Activated CD8-positive, alpha-beta T cell treated with anti-CD3 and anti-CD28 coated beads, Interleukin-2, amount 10 ng/mL, durations not matched to agents 7 days and 5 days (primary cell): ENCODE data around the gene AFF3. TPM values are rescaled to one million over a fixed set of nuclear protein-coding genes. Genes with fewer than 3 reads are reported as not detected.

ENCODE experiments used
- ATAC-seq: fragments of 150-1000 bp; cut with Tn5 transposase; one replicate; pipeline ENCODE4 v1.10.0; 2021; ENCODE audit warnings: moderate library complexity
- CTCF ChIA-PET: fragments of 350-600 bp; sonication (Branson Sonifier 250); formaldehyde crosslinking; loops from one replicate; lab custom pipeline; 2021; ENCODE audit warnings: antibody characterized with exemption; lab: Charles Lee
- POLR2A ChIA-PET: fragments of 350-600 bp; sonication (Branson Sonifier 250); formaldehyde crosslinking; loops from one replicate; lab custom pipeline; 2021; ENCODE audit warnings: antibody characterized with exemption; lab: Charles Lee
- DNase-seq: peaks from one replicate; pipeline ENCODE4 v3.0.0-alpha.2; 2020
- H3K27ac Mint-ChIP-seq: one replicate; pipeline ENCODE4 v1.8.0; 2021; ENCODE audit warnings: mild to moderate bottlenecking, mixed read lengths
- H3K27me3 Mint-ChIP-seq: one replicate; pipeline ENCODE4 v1.8.0; 2021; ENCODE audit warnings: low read depth, mixed read lengths
- H3K36me3 Mint-ChIP-seq: one replicate; pipeline ENCODE4 v1.8.0; 2021; ENCODE audit warnings: low read depth, mixed read lengths
- H3K4me1 Mint-ChIP-seq: one replicate; pipeline ENCODE4 v1.8.0; 2021; ENCODE audit warnings: low read depth, mixed read lengths
- H3K4me3 Mint-ChIP-seq: one replicate; pipeline ENCODE4 v1.8.0; 2021; ENCODE audit warnings: mild to moderate bottlenecking, mixed read lengths
- H3K9me3 Mint-ChIP-seq: one replicate; pipeline ENCODE4 v1.8.0; 2022; ENCODE audit warnings: mixed read lengths; ENCODE audit not compliant: insufficient read depth
- total RNA-seq, 2 experiments: library from RNA; stranded (reverse); gene quantifications; one replicate each; pipeline ENCODE4 v1.2.3, GENCODE V29; 2021

Gene AFF3
- total RNA-seq, 2 experiments from 2014 or later = 7.1 to 7.9 TPM

GRCh38 chr2:100145893-100146656 lies 3.7 kb upstream of the AFF3 start:
- peaks cover 6% of the 10 kb centered on the region for H3K27me3 Mint-ChIP-seq
- no peak overlapping the region for H3K27ac Mint-ChIP-seq
- ATAC-seq (no peak), DNase-seq (no peak)
- H3K36me3 Mint-ChIP-seq = peaks cover 2% of the 10 kb centered on the region
- no peak overlapping the region for H3K4me3 Mint-ChIP-seq
- H3K4me1 Mint-ChIP-seq = peaks cover 38% of the 10 kb centered on the region
- ChIA-PET POLR2A (no interaction called here), CTCF (no interaction called here)
- H3K9me3 Mint-ChIP-seq = no peaks in the 10 kb centered on the region

DNA sequence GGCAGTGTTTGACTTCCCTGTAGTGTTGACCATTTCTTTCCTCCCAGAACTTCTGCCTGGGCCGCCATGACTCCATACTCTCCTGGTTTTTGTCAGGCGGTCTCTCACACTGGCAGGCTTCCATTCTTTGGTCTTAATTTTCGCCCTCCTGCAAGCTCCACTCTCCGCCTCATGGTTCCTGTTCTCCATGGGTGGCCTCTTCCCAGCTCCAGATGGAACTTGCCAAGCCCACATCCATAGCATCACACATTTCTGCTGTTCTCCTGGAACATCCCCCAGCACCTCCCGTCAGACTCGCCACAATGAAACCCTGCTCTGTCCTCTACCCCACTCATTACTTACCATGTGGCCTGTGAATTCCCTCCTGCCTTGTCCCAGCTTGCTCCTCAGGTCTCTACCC lies 896 bp upstream of the AFF3 start:
- ATAC-seq = no peak
- CTCF ChIA-PET = interaction anchor here (1.5 kb wide), 1 partner anchor 9 kb away, joined by 7 read pairs; no protein-coding TSS in a partner anchor
- POLR2A ChIA-PET = no interaction called here

GRCh38 chr2:100141906-100142305 lies 484 bp downstream of the AFF3 start:
- Mint-ChIP-seq H3K4me1 (peaks cover 73% of the 10 kb centered on the region), H3K27ac (peak overlapping the region; percentile 89), H3K4me3 (peak overlapping the region; percentile 79), H3K27me3 (peaks cover 12% of the 10 kb centered on the region), H3K36me3 (peaks cover 5% of the 10 kb centered on the region), H3K9me3 (no peaks in the 10 kb centered on the region)
- ChIA-PET POLR2A (interaction anchor here (1.0 kb wide), 1 partner anchor 93 kb away, joined by 3 read pairs; no protein-coding TSS in a partner anchor), CTCF (interaction anchor here (1.1 to 1.5 kb wide), 2 partner anchors 8 to 53 kb away, joined by 4 to 7 read pairs; no protein-coding TSS in a partner anchor)
- DNase-seq (no peak), ATAC-seq (peak; percentile 10)

More for the DNA sequence above, 896 bp upstream of the AFF3 start:
- Mint-ChIP-seq H3K9me3 (no peaks in the 10 kb centered on the region), H3K36me3 (peaks cover 5% of the 10 kb centered on the region), H3K27ac (peak overlapping the region; percentile 89), H3K4me1 (peaks cover 60% of the 10 kb centered on the region), H3K4me3 (no peak overlapping the region), H3K27me3 (peaks cover 12% of the 10 kb centered on the region)
- DNase-seq = no peak

DNA sequence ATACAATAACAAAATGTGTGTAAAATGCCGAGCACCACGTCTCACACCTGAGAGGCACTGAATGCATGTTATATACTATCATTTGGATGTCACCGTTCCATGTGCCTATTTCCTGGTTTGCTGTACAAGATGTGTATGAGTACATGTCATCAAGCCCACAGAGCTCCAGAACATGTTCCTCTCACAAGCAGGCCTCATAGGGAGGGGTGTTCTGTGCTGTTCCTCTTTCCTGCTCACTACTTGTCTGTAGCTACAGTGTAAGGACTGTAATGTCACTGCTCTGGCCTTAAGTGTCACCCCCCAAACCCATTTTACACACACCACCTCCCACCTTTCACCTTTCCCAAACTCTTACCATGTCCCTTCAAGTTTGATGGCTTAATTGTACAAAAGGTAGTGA lies 1.8 kb downstream of the AFF3 start:
- Mint-ChIP-seq H3K36me3 (peaks cover 5% of the 10 kb centered on the region), H3K4me1 (peaks cover 73% of the 10 kb centered on the region), H3K27me3 (peaks cover 10% of the 10 kb centered on the region), H3K4me3 (peak overlapping the region; percentile 24), H3K27ac (no peak overlapping the region), H3K9me3 (no peaks in the 10 kb centered on the region)
- ATAC-seq (no peak), DNase-seq (no peak)
- ChIA-PET CTCF (no interaction called here), POLR2A (no interaction called here)

GRCh38 chr2:100137866-100138570 lies 4.4 kb downstream of the AFF3 start:
- Mint-ChIP-seq H3K36me3 (peaks cover 5% of the 10 kb centered on the region), H3K4me3 (peak overlapping the region; percentile 34), H3K27ac (peak overlapping the region; percentile 65), H3K27me3 (peaks cover 6% of the 10 kb centered on the region), H3K4me1 (peaks cover 53% of the 10 kb centered on the region), H3K9me3 (no peaks in the 10 kb centered on the region)
- DNase-seq (peak; percentile 55), ATAC-seq (peak; percentile 54)
- ChIA-PET CTCF (no interaction called here), POLR2A (no interaction called here)

- no peak for DNase-seq
- Mint-ChIP-seq H3K27me3 (peaks cover 6% of the 10 kb centered on the region), H3K9me3 (no peaks in the 10 kb centered on the region), H3K4me3 (no peak overlapping the region), H3K4me1 (peaks cover 46% of the 10 kb centered on the region), H3K27ac (no peak overlapping the region), H3K36me3 (peaks cover 5% of the 10 kb centered on the region)
- ChIA-PET CTCF (no interaction called here), POLR2A (no interaction called here)
- no peak for ATAC-seq
Measured at GRCh38 chr2:100137318-100137717, 5.1 kb downstream of the AFF3 start.

DNA sequence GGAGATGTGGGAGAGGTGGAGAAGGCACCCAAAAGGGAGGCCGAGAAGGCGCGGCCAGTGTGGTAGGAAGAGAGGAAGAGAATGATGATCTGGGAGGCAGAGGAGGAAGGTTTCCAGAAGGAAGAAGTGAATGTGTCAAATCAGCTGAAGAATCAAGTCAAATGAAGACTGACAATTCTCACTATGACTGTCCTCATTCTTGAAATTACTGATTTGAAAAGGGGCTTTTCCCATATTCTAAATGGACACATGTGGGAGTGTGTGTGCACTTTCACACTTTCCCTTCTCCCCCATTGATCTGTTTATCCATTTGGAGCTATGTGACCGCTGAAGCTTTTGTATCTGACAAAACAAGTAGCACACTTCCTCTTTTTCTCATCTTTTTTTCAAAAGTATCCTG lies 6.1 kb downstream of the AFF3 start:
- H3K4me1 Mint-ChIP-seq = peaks cover 37% of the 10 kb centered on the region
- no peak for ATAC-seq
- CTCF ChIA-PET = no interaction called here
- H3K36me3 Mint-ChIP-seq = peaks cover 3% of the 10 kb centered on the region
- no peaks in the 10 kb centered on the region for H3K9me3 Mint-ChIP-seq
- POLR2A ChIA-PET = no interaction called here
- H3K4me3 Mint-ChIP-seq = no peak overlapping the region
- H3K27ac Mint-ChIP-seq = no peak overlapping the region
- H3K27me3 Mint-ChIP-seq = peaks cover 6% of the 10 kb centered on the region
- DNase-seq = no peak

DNA sequence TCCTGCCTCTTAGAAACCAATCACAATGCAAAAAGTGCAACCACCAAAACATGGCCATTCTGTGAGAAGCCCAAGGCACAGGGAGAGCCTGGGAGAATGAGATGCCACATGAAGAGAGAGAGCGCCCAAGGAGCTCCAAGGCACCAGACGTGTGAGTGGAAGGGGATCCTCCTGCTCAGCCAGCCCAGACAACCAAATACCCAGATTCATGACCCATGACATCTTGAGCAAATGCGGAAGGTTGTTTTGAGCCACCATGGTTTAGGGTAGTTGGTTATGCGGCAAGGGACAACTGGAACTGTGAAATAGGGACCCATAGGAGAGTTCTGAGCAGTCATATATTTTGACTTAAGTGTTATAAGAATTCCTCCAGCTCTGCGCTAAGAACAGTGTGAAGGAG lies 7.0 kb downstream of the AFF3 start:
- DNase-seq = no peak
- H3K9me3 Mint-ChIP-seq = no peaks in the 10 kb centered on the region
- H3K4me3 Mint-ChIP-seq = no peak overlapping the region
- ChIA-PET POLR2A (no interaction called here), CTCF (no interaction called here)
- ATAC-seq = no peak
- peaks cover 2% of the 10 kb centered on the region for H3K36me3 Mint-ChIP-seq
- H3K4me1 Mint-ChIP-seq = peaks cover 30% of the 10 kb centered on the region
- peaks cover 2% of the 10 kb centered on the region for H3K27me3 Mint-ChIP-seq
- H3K27ac Mint-ChIP-seq = no peak overlapping the region

- Mint-ChIP-seq H3K27me3 (no peaks in the 10 kb centered on the region), H3K4me3 (no peak overlapping the region), H3K4me1 (no peaks in the 10 kb centered on the region), H3K27ac (no peak overlapping the region), H3K36me3 (no peaks in the 10 kb centered on the region), H3K9me3 (no peaks in the 10 kb centered on the region)
- CTCF ChIA-PET = no interaction called here
- ATAC-seq (no peak), DNase-seq (no peak)
- POLR2A ChIA-PET = no interaction called here
Measured at GRCh38 chr2:100130595-100131391, 11.6 kb downstream of the AFF3 start.

DNA sequence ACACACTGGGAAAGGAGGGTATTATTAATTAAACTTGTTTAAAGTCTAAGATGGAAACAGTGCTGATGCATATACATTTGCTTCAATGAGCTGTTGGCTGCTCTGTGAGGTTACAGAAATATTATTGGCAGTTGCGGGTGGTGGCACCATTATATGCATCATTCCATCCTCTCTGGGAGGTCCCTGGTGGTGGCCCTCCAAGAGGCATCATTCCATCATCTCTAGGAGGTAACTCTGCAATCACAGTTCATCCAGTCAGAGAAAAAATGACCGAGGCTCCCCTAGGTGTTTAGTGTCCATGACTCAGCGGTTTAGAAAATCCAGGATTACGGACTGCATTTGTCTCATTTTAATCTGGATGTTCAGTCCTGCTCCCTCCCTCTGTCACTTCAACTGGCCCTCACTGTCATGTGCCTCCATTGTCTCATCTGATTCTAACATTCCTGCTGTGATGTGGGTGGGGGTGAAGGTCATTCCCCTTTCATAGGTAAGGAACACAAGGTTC lies 15.4 kb downstream of the AFF3 start:
- DNase-seq (no peak), ATAC-seq (no peak)
- ChIA-PET CTCF (no interaction called here), POLR2A (no interaction called here)
- Mint-ChIP-seq H3K27ac (no peak overlapping the region), H3K36me3 (peaks cover 3% of the 10 kb centered on the region), H3K27me3 (no peaks in the 10 kb centered on the region), H3K4me3 (no peak overlapping the region), H3K9me3 (no peaks in the 10 kb centered on the region), H3K4me1 (no peaks in the 10 kb centered on the region)

DNA sequence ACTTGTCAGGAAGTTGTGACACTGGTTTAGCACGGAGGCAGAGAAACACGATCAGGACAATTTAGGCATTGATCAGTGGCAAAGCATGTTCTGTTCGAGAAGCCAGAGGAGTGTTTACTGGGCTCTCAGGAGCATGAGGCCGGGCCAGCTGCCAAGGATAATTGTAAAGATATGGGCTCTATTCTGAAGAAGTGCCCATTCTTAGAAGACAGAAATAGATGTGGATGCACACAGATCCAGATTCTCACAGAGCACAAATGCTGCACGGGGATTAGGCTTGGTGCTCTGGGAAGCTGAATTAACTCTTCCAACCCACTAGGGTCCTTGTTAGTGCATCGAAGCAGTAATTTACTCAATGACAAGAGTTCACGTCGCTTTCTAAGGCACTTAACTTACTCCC lies 16.2 kb downstream of the AFF3 start:
- Mint-ChIP-seq H3K9me3 (no peaks in the 10 kb centered on the region), H3K4me3 (no peak overlapping the region)
- CTCF ChIA-PET = no interaction called here

More for the DNA sequence above, 16.2 kb downstream of the AFF3 start:
- Mint-ChIP-seq H3K27me3 (no peaks in the 10 kb centered on the region), H3K27ac (no peak overlapping the region), H3K36me3 (peaks cover 5% of the 10 kb centered on the region), H3K4me1 (no peaks in the 10 kb centered on the region)
- ATAC-seq (no peak), DNase-seq (no peak)
- POLR2A ChIA-PET = no interaction called here
